ENCODE results near the gene NRSN2. TPM values are rescaled to one million over a fixed set of nuclear protein-coding genes. Genes with fewer than 3 reads are reported as not detected.

The NRSN2 gene
- total RNA-seq: 10 to 100 TPM in 2 of 3 donors, 1 to 10 TPM in 1; 9.4 to 22.3 (median 21.8) TPM

DNA sequence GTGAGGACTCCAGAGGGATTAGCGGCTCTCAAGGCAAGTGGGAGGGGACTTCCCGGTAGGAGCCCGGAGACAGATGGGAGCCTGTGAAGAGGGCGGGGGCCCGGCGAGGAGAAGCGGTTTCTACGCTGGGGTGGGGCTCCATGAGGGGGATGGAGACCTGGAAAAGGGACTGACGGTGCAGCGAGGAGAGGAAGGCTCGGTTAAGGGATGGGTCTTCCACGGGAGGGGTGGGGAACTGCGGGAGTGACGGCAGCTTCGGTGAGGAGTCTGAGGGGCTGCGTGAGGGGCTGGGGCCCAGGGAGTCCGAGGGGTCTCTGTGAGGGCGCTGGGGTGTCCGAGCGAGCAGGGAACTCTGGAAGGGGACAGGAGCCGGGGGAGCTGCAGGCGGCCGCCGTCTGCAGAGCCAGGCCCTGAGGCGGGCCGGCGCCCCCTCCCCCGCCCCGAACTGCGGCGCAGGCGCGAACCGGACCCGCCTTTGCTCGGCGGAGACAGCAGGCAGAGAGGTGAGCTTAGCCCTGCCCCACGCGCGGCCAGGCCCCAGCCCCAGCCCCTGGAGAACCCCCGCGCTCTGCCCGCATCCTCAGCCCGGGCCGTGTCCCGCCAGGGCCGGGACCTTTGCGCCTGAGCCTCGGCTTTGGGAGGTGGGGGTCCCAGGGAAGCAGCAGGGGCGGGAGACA, at the start of gene NRSN2:
NRSN2 (plus strand) TSS at position 472 of the 677 bp plus-strand sequence. CDS start 2,533 bp downstream, outside the sequence.
- TF ChIP-seq POLR2AphosphoS5 (IDR thresholded peaks at IDR 0.05): peak in 1 of 3 donors; percentile 12
- TF ChIP-seq POLR2A (IDR thresholded peaks at IDR 0.05): no peak
- TF ChIP-seq, protein P1, sequence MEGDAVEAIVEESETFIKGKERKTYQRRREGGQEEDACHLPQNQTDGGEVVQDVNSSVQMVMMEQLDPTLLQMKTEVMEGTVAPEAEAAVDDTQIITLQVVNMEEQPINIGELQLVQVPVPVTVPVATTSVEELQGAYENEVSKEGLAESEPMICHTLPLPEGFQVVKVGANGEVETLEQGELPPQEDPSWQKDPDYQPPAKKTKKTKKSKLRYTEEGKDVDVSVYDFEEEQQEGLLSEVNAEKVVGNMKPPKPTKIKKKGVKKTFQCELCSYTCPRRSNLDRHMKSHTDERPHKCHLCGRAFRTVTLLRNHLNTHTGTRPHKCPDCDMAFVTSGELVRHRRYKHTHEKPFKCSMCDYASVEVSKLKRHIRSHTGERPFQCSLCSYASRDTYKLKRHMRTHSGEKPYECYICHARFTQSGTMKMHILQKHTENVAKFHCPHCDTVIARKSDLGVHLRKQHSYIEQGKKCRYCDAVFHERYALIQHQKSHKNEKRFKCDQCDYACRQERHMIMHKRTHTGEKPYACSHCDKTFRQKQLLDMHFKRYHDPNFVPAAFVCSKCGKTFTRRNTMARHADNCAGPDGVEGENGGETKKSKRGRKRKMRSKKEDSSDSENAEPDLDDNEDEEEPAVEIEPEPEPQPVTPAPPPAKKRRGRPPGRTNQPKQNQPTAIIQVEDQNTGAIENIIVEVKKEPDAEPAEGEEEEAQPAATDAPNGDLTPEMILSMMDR (IDR thresholded peaks at IDR 0.05): no peak
- H3K27me3 ChIP-seq: no peaks in the 10 kb centered on the region
- no peaks in the 10 kb centered on the region for H3K36me3 ChIP-seq
- H3K4me3 ChIP-seq: peak within 1 kb of the TSS; percentile 74 to 95 (median 75)
- H3K27ac ChIP-seq: peak within 1 kb of the TSS; percentile 91 to 98
- DNase-seq (ENCODE audit: low spot score in 2 of 2): peak in 1 of 2 donors; percentile 32
- intact Hi-C loops (cut with DNase I; ENCODE audit: low total_unique reads): no loop called here
- H3K9me3 ChIP-seq: peaks cover 0 to 3% of the 10 kb centered on the region in 2 donors
- H3K4me1 ChIP-seq: no peaks in the 10 kb centered on the region

DNA sequence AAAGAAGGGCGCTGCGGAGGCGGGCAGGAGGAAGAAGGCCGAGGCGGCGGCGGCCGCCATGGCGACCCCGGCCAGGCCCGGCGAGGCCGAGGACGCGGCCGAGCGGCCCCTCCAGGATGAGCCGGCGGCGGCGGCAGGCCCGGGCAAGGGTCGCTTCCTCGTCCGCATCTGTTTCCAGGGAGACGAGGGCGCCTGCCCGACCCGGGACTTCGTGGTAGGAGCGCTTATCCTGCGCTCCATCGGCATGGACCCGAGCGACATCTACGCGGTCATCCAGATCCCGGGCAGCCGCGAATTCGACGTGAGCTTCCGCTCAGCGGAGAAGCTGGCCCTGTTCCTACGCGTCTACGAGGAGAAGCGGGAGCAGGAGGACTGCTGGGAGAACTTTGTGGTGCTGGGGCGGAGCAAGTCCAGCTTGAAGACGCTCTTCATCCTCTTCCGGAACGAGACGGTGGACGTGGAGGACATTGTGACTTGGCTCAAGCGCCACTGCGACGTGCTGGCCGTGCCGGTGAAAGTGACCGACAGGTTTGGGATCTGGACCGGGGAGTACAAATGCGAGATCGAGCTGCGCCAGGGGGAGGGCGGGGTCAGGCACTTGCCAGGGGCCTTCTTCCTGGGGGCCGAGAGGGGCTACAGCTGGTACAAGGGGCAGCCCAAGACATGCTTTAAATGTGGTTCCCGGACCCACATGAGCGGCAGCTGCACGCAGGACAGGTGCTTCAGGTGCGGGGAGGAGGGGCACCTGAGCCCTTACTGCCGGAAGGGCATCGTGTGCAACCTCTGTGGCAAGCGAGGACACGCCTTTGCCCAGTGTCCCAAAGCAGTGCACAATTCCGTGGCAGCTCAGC, 48.8 kb upstream of the NRSN2 start:
- Histone ChIP-seq H3K27ac (peak overlapping the region; percentile 98 to 99), H3K4me3 (peak overlapping the region; percentile 68 to 92 (median 89)), H3K27me3 (no peaks in the 10 kb centered on the region), H3K36me3 (no peaks in the 10 kb centered on the region), H3K9me3 (no peaks in the 10 kb centered on the region), H3K4me1 (peaks cover 4 to 25% of the 10 kb centered on the region in 2 donors)
- TF ChIP-seq, protein P1 (IDR thresholded peaks at IDR 0.05): no peak
- TF ChIP-seq POLR2AphosphoS5 (IDR thresholded peaks at IDR 0.05): peak in 2 of 3 donors; percentile 65 to 73
- TF ChIP-seq POLR2A (IDR thresholded peaks at IDR 0.05): no peak
- intact Hi-C loops (cut with DNase I; ENCODE audit: low total_unique reads): no loop called here
- DNase-seq (ENCODE audit: low spot score in 2 of 2): peak; percentile 50 to 61

DNA sequence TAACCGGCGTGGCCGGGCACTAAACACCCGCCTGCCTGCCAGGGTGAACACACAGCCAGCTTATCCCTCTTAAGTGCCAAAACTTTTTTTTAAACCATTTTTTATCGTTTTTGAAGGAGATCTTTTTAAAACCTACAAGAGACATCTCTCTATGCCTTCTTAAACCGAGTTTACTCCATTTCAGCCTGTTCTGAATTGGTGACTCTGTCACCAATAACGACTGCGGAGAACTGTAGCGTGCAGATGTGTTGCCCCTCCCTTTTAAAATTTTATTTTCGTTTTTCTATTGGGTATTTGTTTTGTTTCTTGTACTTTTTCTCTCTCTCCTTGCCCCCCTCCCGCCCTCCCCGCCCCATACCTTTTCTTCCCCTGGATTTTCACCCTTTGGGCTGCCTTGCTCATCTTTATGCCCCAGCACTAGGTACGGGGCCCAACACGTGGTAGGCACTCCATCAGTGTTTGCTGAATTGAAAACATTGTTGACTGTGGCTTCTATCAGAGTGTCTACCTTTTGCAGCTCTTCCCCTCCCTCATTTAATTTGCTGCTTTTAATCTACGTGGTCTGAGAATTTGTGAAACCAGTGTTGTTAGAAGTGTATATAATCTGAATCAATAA, 48.0 kb upstream of the NRSN2 start:
- H3K4me3 ChIP-seq: peak overlapping the region; percentile 68 to 92 (median 89)
- DNase-seq (ENCODE audit: low spot score in 2 of 2): no peak
- intact Hi-C loops (cut with DNase I; ENCODE audit: low total_unique reads): no loop called here
- no peaks in the 10 kb centered on the region for H3K36me3 ChIP-seq
- TF ChIP-seq POLR2AphosphoS5 (IDR thresholded peaks at IDR 0.05) (no peak), POLR2A (IDR thresholded peaks at IDR 0.05) (no peak)
- TF ChIP-seq, protein P1 (IDR thresholded peaks at IDR 0.05): no peak
- no peaks in the 10 kb centered on the region for H3K27me3 ChIP-seq
- no peaks in the 10 kb centered on the region for H3K9me3 ChIP-seq
- H3K4me1 ChIP-seq: peaks cover 4 to 25% of the 10 kb centered on the region in 2 donors
- H3K27ac ChIP-seq: peak overlapping the region; percentile 98 to 99

GRCh38 chr20:300345-300990, 46.4 kb upstream of the NRSN2 start:
- H3K4me3 ChIP-seq: peak overlapping the region in 1 of 3 donors; percentile 92
- H3K27ac ChIP-seq: peak overlapping the region in 1 of 2 donors; percentile 13
- intact Hi-C loops (cut with DNase I; ENCODE audit: low total_unique reads): no loop called here

More at GRCh38 chr20:300345-300990, 46.4 kb upstream of the NRSN2 start:
- Histone ChIP-seq H3K4me1 (peaks cover 4 to 25% of the 10 kb centered on the region in 2 donors), H3K9me3 (no peaks in the 10 kb centered on the region), H3K27me3 (no peaks in the 10 kb centered on the region), H3K36me3 (no peaks in the 10 kb centered on the region)
- no peak for DNase-seq (ENCODE audit: low spot score in 2 of 2)
- TF ChIP-seq, protein P1 (IDR thresholded peaks at IDR 0.05): no peak
- no peak for TF ChIP-seq POLR2A (IDR thresholded peaks at IDR 0.05)
